DOHH2 (cell line): ENCODE measurements around the gene SUPT3H.

Source experiments
- H3F3A ChIP-seq: fragments of 200-600 bp; sonication (generic), shearing (Covaris generic); 2 replicates; pipeline ENCODE4 v1.6.0; 2016; ENCODE audit warnings: antibody characterized with exemption, mild to moderate bottlenecking; ENCODE audit not compliant: control insufficient read depth, insufficient read depth
- H3K27ac ChIP-seq: fragments of 200-600 bp; sonication (generic); 2 replicates; pipeline ENCODE4 v1.5.1; 2014; ENCODE audit warnings: low read depth, mild to moderate bottlenecking, low read length, moderate library complexity
- H3K27me3 ChIP-seq: fragments of 200-600 bp; sonication (generic); 2 replicates; pipeline ENCODE4 v1.6.1; 2014; ENCODE audit warnings: mild to moderate bottlenecking, low read length, mixed read lengths; ENCODE audit not compliant: control insufficient read depth
- H3K36me3 ChIP-seq: fragments of 200-600 bp; sonication (generic); 2 replicates; pipeline ENCODE4 v1.6.1; 2014; ENCODE audit warnings: mild to moderate bottlenecking, low read length, moderate library complexity, mixed read lengths; ENCODE audit not compliant: control insufficient read depth
- H3K4me1 ChIP-seq: fragments of 200-600 bp; sonication (generic); 2 replicates; pipeline ENCODE4 v1.6.1; 2014; ENCODE audit warnings: mild to moderate bottlenecking, low read length, mixed read lengths; ENCODE audit not compliant: control insufficient read depth
- H3K4me2 ChIP-seq: fragments of 200-600 bp; sonication (generic); 2 replicates; pipeline ENCODE4 v1.6.0; 2014; ENCODE audit warnings: mild to moderate bottlenecking, low read length, moderate library complexity
- H3K4me3 ChIP-seq: fragments of 200-600 bp; sonication (generic); 2 replicates; pipeline ENCODE4 v1.5.1; 2014; ENCODE audit warnings: mild to moderate bottlenecking, low read length, mixed read lengths
- H3K79me2 ChIP-seq: fragments of 200-600 bp; sonication (generic); 2 replicates; pipeline ENCODE4 v1.6.1; 2014; ENCODE audit warnings: mild to moderate bottlenecking, low read length, mixed read lengths; ENCODE audit not compliant: control insufficient read depth
- H3K9me2 ChIP-seq: fragments of 200-600 bp; sonication (generic); replicated peaks from 2 replicates; pipeline ENCODE4 v1.6.1; 2014; ENCODE audit warnings: mild to moderate bottlenecking, low read length, mixed read lengths; ENCODE audit not compliant: control insufficient read depth
- H3K9me3 ChIP-seq: fragments of 200-600 bp; sonication (generic); 2 replicates; pipeline ENCODE4 v1.6.1; 2014; ENCODE audit warnings: antibody characterized with exemption, low read length, mixed read lengths; ENCODE audit not compliant: control insufficient read depth, insufficient read depth
- H4K20me1 ChIP-seq: fragments of 200-600 bp; sonication (generic); 2 replicates; pipeline ENCODE4 v1.6.0; 2014; ENCODE audit warnings: low read depth, mild to moderate bottlenecking, antibody characterized with exemption, low read length, moderate library complexity; ENCODE audit not compliant: control insufficient read depth, insufficient read depth
- EZH2phosphoT487 ChIP-seq: fragments of 200-600 bp; sonication (generic); IDR thresholded peaks from 2 replicates; pipeline ENCODE4 v1.6.1; 2017; ENCODE audit warnings: borderline replicate concordance, mild to moderate bottlenecking, antibody characterized with exemption, low read length, moderate library complexity, mixed read lengths
- TF ChIP-seq, protein P1 (sequence below): fragments of 200-600 bp; sonication (generic); IDR thresholded peaks from one replicate; pipeline ENCODE4 v1.5.1; 2014; ENCODE audit warnings: antibody characterized with exemption, mild to moderate bottlenecking, low read depth, low read length; ENCODE audit not compliant: poor library complexity, severe bottlenecking

The SUPT3H gene

DNA sequence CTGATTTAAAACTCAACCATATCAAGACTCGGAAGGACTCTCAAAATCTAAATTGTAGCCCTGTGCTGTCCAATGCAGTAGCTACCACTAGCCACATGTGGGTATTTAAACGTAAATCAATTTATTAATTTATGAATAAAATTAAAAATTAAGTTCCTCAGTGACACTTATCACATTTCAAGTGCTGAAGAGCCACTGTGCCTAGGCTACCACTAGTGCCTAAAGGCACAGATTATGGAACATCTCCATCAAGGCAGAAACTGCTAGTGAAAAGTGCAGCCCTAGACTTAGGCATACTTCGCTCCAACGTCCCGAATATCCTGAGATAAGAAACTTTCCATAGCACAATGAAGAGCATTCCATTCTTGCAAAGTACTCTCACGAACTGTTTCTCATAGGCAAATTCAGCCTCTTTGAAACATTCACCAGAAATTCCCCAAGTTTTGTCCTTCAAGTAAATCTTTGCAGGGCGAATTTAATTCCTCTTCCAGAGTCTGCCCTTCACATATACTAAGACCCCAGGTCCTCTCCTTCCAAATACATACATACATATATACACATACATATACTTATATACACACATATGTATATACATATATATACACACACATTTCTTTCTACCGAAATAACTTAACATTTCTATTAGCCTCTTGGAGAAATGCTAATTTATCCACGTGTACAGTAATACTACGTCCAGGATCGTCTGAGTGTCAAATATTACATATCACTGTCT lies 1.3 kb downstream of the SUPT3H start:
- TF ChIP-seq, protein P1, sequence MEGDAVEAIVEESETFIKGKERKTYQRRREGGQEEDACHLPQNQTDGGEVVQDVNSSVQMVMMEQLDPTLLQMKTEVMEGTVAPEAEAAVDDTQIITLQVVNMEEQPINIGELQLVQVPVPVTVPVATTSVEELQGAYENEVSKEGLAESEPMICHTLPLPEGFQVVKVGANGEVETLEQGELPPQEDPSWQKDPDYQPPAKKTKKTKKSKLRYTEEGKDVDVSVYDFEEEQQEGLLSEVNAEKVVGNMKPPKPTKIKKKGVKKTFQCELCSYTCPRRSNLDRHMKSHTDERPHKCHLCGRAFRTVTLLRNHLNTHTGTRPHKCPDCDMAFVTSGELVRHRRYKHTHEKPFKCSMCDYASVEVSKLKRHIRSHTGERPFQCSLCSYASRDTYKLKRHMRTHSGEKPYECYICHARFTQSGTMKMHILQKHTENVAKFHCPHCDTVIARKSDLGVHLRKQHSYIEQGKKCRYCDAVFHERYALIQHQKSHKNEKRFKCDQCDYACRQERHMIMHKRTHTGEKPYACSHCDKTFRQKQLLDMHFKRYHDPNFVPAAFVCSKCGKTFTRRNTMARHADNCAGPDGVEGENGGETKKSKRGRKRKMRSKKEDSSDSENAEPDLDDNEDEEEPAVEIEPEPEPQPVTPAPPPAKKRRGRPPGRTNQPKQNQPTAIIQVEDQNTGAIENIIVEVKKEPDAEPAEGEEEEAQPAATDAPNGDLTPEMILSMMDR: no peak
- TF ChIP-seq EZH2phosphoT487: no peak
- no peaks in the 10 kb centered on the region for H4K20me1 ChIP-seq
- no peaks in the 10 kb centered on the region for H3K9me2 ChIP-seq
- no peaks in the 10 kb centered on the region for H3K36me3 ChIP-seq
- H3K79me2 ChIP-seq: peaks cover 25% of the 10 kb centered on the region
- peak overlapping the region; percentile 95 for H3K4me3 ChIP-seq
- peak overlapping the region; percentile 83 for H3K27ac ChIP-seq
- H3K4me2 ChIP-seq: peak overlapping the region; percentile 69
- H3K9me3 ChIP-seq: no peaks in the 10 kb centered on the region
- H3K4me1 ChIP-seq: peaks cover 36% of the 10 kb centered on the region
- H3F3A ChIP-seq: no peaks in the 10 kb centered on the region
- no peaks in the 10 kb centered on the region for H3K27me3 ChIP-seq

DNA sequence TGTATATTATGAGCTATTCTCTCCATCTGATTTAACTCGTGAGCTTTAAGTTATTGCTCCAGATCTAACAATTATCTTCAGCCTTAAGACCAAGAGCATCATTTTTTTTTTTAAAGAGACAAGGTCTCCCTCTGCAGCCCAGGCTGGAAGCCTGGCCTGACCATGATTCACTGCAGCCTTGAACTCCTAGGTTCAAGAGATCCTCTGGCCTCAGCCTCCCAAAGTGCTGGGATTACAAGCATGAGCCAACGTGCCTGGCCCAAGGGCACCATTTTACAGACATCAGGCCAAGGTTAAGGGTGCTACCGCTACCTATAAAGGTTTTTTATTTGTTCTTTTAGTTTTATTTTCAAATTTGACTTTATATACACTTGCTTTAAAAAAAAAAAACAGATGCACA lies 2.3 kb downstream of the SUPT3H start:
- H3K4me2 ChIP-seq: peak overlapping the region; percentile 69; the same call in 1 of the 2 replicates
- no peak overlapping the region for H3K4me3 ChIP-seq
- H4K20me1 ChIP-seq: no peaks in the 10 kb centered on the region
- no peak overlapping the region for H3K27ac ChIP-seq
- no peaks in the 10 kb centered on the region for H3K36me3 ChIP-seq
- H3K79me2 ChIP-seq: peaks cover 25% of the 10 kb centered on the region
- no peaks in the 10 kb centered on the region for H3K9me3 ChIP-seq
- peaks cover 33% of the 10 kb centered on the region for H3K4me1 ChIP-seq
- no peaks in the 10 kb centered on the region for H3F3A ChIP-seq
- TF ChIP-seq EZH2phosphoT487: no peak
- TF ChIP-seq, protein P1: no peak
- no peaks in the 10 kb centered on the region for H3K27me3 ChIP-seq
- no peaks in the 10 kb centered on the region for H3K9me2 ChIP-seq

DNA sequence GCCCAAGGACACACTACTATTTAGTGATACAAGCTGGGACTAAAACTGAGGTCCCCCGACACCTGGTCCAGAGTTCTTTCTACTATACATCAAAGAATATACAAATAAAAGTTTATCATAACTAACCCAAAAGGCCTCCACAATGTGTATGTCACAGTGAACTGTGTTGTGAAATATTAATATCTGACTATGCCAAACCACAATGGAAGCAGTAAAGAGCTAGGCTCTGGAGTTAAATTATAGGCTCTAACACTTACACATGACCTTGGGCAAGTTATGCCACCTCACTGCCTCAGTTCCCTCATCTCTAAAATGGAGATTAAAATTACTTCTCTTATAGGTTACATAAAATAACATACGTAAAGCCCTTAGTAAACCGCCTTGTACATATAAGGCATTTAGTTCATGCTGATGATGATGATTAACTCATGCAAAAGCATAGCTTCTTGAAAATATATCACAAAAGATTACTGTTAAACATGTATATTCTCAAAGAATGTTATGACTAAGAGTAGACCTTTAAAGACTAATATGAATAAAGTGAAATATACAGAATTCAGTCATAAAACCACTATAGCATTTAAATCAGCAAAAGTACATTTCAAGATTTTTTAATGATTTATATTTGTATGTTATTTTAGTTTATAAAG lies 5.7 kb downstream of the SUPT3H start:
- H3K27ac ChIP-seq: no peak overlapping the region
- H3K4me3 ChIP-seq: no peak overlapping the region
- H3K4me2 ChIP-seq: no peak overlapping the region
- peaks cover 18% of the 10 kb centered on the region for H3K79me2 ChIP-seq
- H3F3A ChIP-seq: no peaks in the 10 kb centered on the region
- H3K9me2 ChIP-seq: no peaks in the 10 kb centered on the region
- H3K9me3 ChIP-seq: no peaks in the 10 kb centered on the region
- H4K20me1 ChIP-seq: no peaks in the 10 kb centered on the region
- H3K27me3 ChIP-seq: no peaks in the 10 kb centered on the region
- peaks cover 16% of the 10 kb centered on the region for H3K4me1 ChIP-seq
- no peak for TF ChIP-seq EZH2phosphoT487
- TF ChIP-seq, protein P1: no peak
- no peaks in the 10 kb centered on the region for H3K36me3 ChIP-seq
